ENCODE data around the gene TPM1.

Gene TPM1

GRCh38 chr15:63112871-63113270 lies 70.3 kb downstream of the TPM1 start:
- Histone ChIP-seq H3K4me1 (no peaks in the 10 kb centered on the region), H3K36me3 (ENCODE audit: control insufficient read depth, insufficient read depth, low read length) (no peaks in the 10 kb centered on the region), H3K27ac (no peak overlapping the region), H2AFZ (no peak overlapping the region), H3K9ac (no peak overlapping the region), H3K9me3 (ENCODE audit: control insufficient read depth, low read length) (no peaks in the 10 kb centered on the region), H3K4me2 (ENCODE audit: low read length) (no peak overlapping the region), H3K27me3 (ENCODE audit: control insufficient read depth, insufficient read depth, low read length) (no peaks in the 10 kb centered on the region), H3K4me3 (ENCODE audit: low read depth, low read length) (no peak overlapping the region), H3K79me2 (no peaks in the 10 kb centered on the region)
- TF ChIP-seq CTCF (IDR thresholded peaks at IDR 0.05) = no peak

GRCh38 chr15:63114465-63114864 lies 71.9 kb downstream of the TPM1 start:
- no peaks in the 10 kb centered on the region for H3K9me3 ChIP-seq (ENCODE audit: control insufficient read depth, low read length)
- no peaks in the 10 kb centered on the region for H3K79me2 ChIP-seq
- H3K4me2 ChIP-seq (ENCODE audit: low read length) = no peak overlapping the region
- no peak overlapping the region for H2AFZ ChIP-seq
- no peaks in the 10 kb centered on the region for H3K36me3 ChIP-seq (ENCODE audit: control insufficient read depth, insufficient read depth, low read length)
- H3K4me3 ChIP-seq (ENCODE audit: low read depth, low read length) = no peak overlapping the region
- H3K27ac ChIP-seq = no peak overlapping the region
- H3K27me3 ChIP-seq (ENCODE audit: control insufficient read depth, insufficient read depth, low read length) = no peaks in the 10 kb centered on the region
- no peaks in the 10 kb centered on the region for H3K4me1 ChIP-seq
- no peak overlapping the region for H3K9ac ChIP-seq
- no peak for TF ChIP-seq CTCF (IDR thresholded peaks at IDR 0.05)
